A549 (cell line): Measurements from ENCODE around the gene KLHL2. TPM values are rescaled to one million over a fixed set of nuclear protein-coding genes. Genes with fewer than 3 reads are reported as not detected.

Experiments used
- ATAC-seq, 2 experiments: fragments of 200-7000 bp in 1 of 2; fragments of >200 bp in 1 of 2; cut with Nextera tagmentation in 1 of 2; cut with Tn5 transposase in 1 of 2; 3 replicates each; pipeline versions ENCODE4 v1.8.0 to v1.9.1; 2018 to 2020; ENCODE audit warnings: mild to moderate bottlenecking in 1 of 2, moderate library complexity in 1 of 2
- CTCF ChIA-PET: fragments of 300-600 bp; sonication (Branson Sonifier 250); formaldehyde crosslinking; extraction: SDS; loops from one replicate; lab custom pipeline; 2021; ENCODE audit warnings: antibody characterized with exemption, inconsistent platforms; lab: Yijun Ruan, JAX
- POLR2A ChIA-PET: fragments of 350-600 bp; formaldehyde crosslinking; extraction: SDS; loops from one replicate; lab custom pipeline; 2021; ENCODE audit warnings: antibody characterized with exemption, inconsistent platforms; lab: Yijun Ruan, JAX
- DNase-seq, 2 experiments: peaks; one replicate each; pipeline versions ENCODE4 v3.0.0 to v3.0.0-alpha.2; 2011 to 2016; ENCODE audit warnings: low read depth in 1 of 2, low spot score in 1 of 2
- FAIRE-seq: peaks from 2 replicates; lab custom pipeline; 2011; peaks lifted over from hg19 to GRCh38; lab: Jason Lieb, UNC
- H3K27ac ChIP-seq, 2 experiments: fragments of >200 bp; sonication (Bioruptor Twin); formaldehyde crosslinking; 3 replicates each; pipeline ENCODE4 v1.5.1; 2016 to 2017
- H3K4me1 ChIP-seq: fragments of >200 bp; sonication (Bioruptor Twin); formaldehyde crosslinking; 3 replicates; pipeline ENCODE4 v1.6.1; 2016
- H3K4me2 ChIP-seq: fragments of >200 bp; sonication (Bioruptor Twin); formaldehyde crosslinking; 3 replicates; pipeline ENCODE4 v1.6.1; 2016
- H3K4me3 ChIP-seq: fragments of >200 bp; sonication (Bioruptor Twin); formaldehyde crosslinking; 3 replicates; pipeline ENCODE4 v1.5.1; 2016
- H3K9me3 ChIP-seq: fragments of >200 bp; sonication (Bioruptor Twin); formaldehyde crosslinking; 3 replicates; pipeline ENCODE4 v1.6.1; 2016
- BHLHE40 ChIP-seq: IDR thresholded peaks from 2 replicates; pipeline ENCODE4 v1.6.1; 2012; ENCODE audit warnings: low read depth, low read length, inconsistent platforms
- CBX8 ChIP-seq: fragments of 200-600 bp; sonication (generic); IDR thresholded peaks from 2 replicates; pipeline ENCODE4 v1.6.1; 2016
- CHD2 ChIP-seq: fragments of 150-350 bp; IDR thresholded peaks from 2 replicates; pipeline ENCODE4 v1.6.1; 2014; ENCODE audit warnings: low read length; ENCODE audit not compliant: partially characterized antibody
- EHF ChIP-seq: fragments of 250-450 bp; sonication (Bioruptor Pico); IDR thresholded peaks from 2 replicates; pipeline ENCODE4 v1.5.0; 2020; ENCODE audit warnings: mild to moderate bottlenecking
- EHMT2 ChIP-seq: fragments of 200-600 bp; sonication (generic); IDR thresholded peaks from 2 replicates; pipeline ENCODE4 v1.6.1; 2016; ENCODE audit warnings: antibody characterized with exemption, low read depth, mild to moderate bottlenecking, moderate library complexity
- EP300 ChIP-seq, 2 experiments: fragments of >200 bp; sonication (Bioruptor Twin); formaldehyde crosslinking; IDR thresholded peaks; 2 replicates in 1 of 2; 3 replicates in 1 of 2; pipeline ENCODE4 v1.6.1; 2016 to 2017
- ESRRA ChIP-seq: fragments of 150-350 bp; IDR thresholded peaks from 2 replicates; pipeline ENCODE4 v1.6.1; 2014; ENCODE audit warnings: mild to moderate bottlenecking, low read length, borderline replicate concordance
- FOSB ChIP-seq: fragments of 250-450 bp; sonication (Bioruptor Pico); IDR thresholded peaks from 2 replicates; pipeline ENCODE4 v1.5.0; 2020; ENCODE audit warnings: mild to moderate bottlenecking, moderate library complexity
- FOXS1 ChIP-seq: fragments of 250-450 bp; sonication (Bioruptor Pico); IDR thresholded peaks from 2 replicates; pipeline ENCODE4 v1.5.0; 2020; ENCODE audit warnings: mild to moderate bottlenecking, moderate library complexity
- HDAC2 ChIP-seq: fragments of 200-600 bp; sonication (generic); IDR thresholded peaks from 2 replicates; pipeline ENCODE4 v1.6.1; 2016
- HOXA7 ChIP-seq: fragments of 250-450 bp; sonication (Bioruptor Pico); IDR thresholded peaks from 2 replicates; pipeline ENCODE4 v1.5.0; 2020; ENCODE audit warnings: mild to moderate bottlenecking, moderate library complexity
- HOXB5 ChIP-seq: fragments of 250-450 bp; sonication (Bioruptor Pico); IDR thresholded peaks from 2 replicates; pipeline ENCODE4 v1.5.0; 2020; ENCODE audit warnings: mild to moderate bottlenecking, moderate library complexity
- JUN ChIP-seq, 2 experiments: fragments of >200 bp; sonication (Bioruptor Twin); formaldehyde crosslinking; IDR thresholded peaks; 2 replicates in 1 of 2; 3 replicates in 1 of 2; pipeline ENCODE4 v1.6.1; 2016 to 2017
- JUNB ChIP-seq: fragments of >200 bp; sonication (Bioruptor Twin); formaldehyde crosslinking; IDR thresholded peaks from 2 replicates; pipeline ENCODE4 v1.6.1; 2016
- KDM5A ChIP-seq: fragments of 200-600 bp; sonication (generic); IDR thresholded peaks from 2 replicates; pipeline ENCODE4 v1.6.1; 2016; ENCODE audit warnings: antibody characterized with exemption, mild to moderate bottlenecking
- MAFK ChIP-seq: fragments of 450-650 bp; IDR thresholded peaks from 2 replicates; pipeline ENCODE4 v1.6.1; 2014; ENCODE audit not compliant: partially characterized antibody
- MAZ ChIP-seq: fragments of 150-350 bp; IDR thresholded peaks from 2 replicates; pipeline ENCODE4 v1.6.1; 2014; ENCODE audit warnings: antibody characterized with exemption, low read depth, low read length, borderline replicate concordance
- MYC ChIP-seq: IDR thresholded peaks from 2 replicates; pipeline ENCODE4 v1.6.1; 2012; ENCODE audit warnings: mild to moderate bottlenecking, inconsistent platforms, low read length, improper control_type of control experiment, borderline replicate concordance
- NPAS2 ChIP-seq: fragments of 250-450 bp; sonication (Bioruptor Pico); IDR thresholded peaks from 2 replicates; pipeline ENCODE4 v1.8.0; 2022; ENCODE audit warnings: mild to moderate bottlenecking, moderate library complexity, borderline replicate concordance
- POLR2A ChIP-seq: IDR thresholded peaks from 2 replicates; pipeline ENCODE4 v1.6.1; 2012; ENCODE audit warnings: mild to moderate bottlenecking, low read length
- RNF2 ChIP-seq: fragments of 200-600 bp; sonication (generic); IDR thresholded peaks from 2 replicates; pipeline ENCODE4 v1.6.1; 2016; ENCODE audit warnings: low read depth, mild to moderate bottlenecking, antibody characterized with exemption, moderate library complexity, borderline replicate concordance
- SMC3 ChIP-seq: fragments of >200 bp; sonication (Bioruptor Twin); formaldehyde crosslinking; IDR thresholded peaks from 3 replicates; pipeline ENCODE4 v1.6.1; 2018; ENCODE audit warnings: inconsistent platforms
- SREBF2 ChIP-seq: fragments of 450-650 bp; IDR thresholded peaks from 2 replicates; pipeline ENCODE4 v1.6.1; 2014; ENCODE audit warnings: mild to moderate bottlenecking, moderate library complexity
- TP53 ChIP-seq: fragments of 250-450 bp; sonication (Bioruptor Pico); IDR thresholded peaks from 2 replicates; pipeline ENCODE4 v1.5.0; 2021; ENCODE audit warnings: mild to moderate bottlenecking, moderate library complexity
- ZC3H11A ChIP-seq: fragments of 450-650 bp; IDR thresholded peaks from 2 replicates; pipeline ENCODE4 v1.6.1; 2014; ENCODE audit warnings: antibody characterized with exemption, mild to moderate bottlenecking
- ZNF302 ChIP-seq: fragments of 250-450 bp; sonication (Bioruptor Pico); IDR thresholded peaks from 2 replicates; pipeline ENCODE4 v1.9.0; 2021; ENCODE audit warnings: inconsistent platforms, mild to moderate bottlenecking, moderate library complexity
- WGBS: methylation state at CpG from one replicate; pipeline ENCODE4 v1.1.6; 2017; ENCODE audit errors: missing lambda C conversion rate; 5-methylcytosine and 5-hydroxymethylcytosine counted together
- polyA plus RNA-seq, 4 experiments: library from polyadenylated mRNA; depleted of rRNA in 3 of 4; stranded (reverse); fragments of >200 nt; fragmentation: RNase III in 1 of 4; extraction: RNeasy Plus Mini Kit Qiagen cat#74134 plus additional on column Dnase treatment in 1 of 4; gene quantifications; 2 replicates in 3 of 4; 3 replicates in 1 of 4; pipeline ENCODE4 v1.2.3, GENCODE V29; 2011 to 2017
- TF ChIP-seq, protein P1 (sequence below): IDR thresholded peaks from 2 replicates; pipeline ENCODE4 v1.6.1; 2012
- TF ChIP-seq, protein P2 (sequence below): fragments of 150-350 bp; IDR thresholded peaks from 2 replicates; pipeline ENCODE4 v1.6.1; 2014; ENCODE audit warnings: low read depth, mild to moderate bottlenecking, low read length
- TF ChIP-seq, protein P3 (sequence below): fragments of >200 bp; sonication (Bioruptor Twin); formaldehyde crosslinking; IDR thresholded peaks from 3 replicates; pipeline ENCODE4 v1.5.1; 2016
- TF ChIP-seq, protein P4 (sequence below): fragments of >200 bp; sonication (Bioruptor Twin); formaldehyde crosslinking; IDR thresholded peaks from 2 replicates; pipeline ENCODE4 v1.6.1; 2016

Gene KLHL2
- polyA plus RNA-seq, 2 of the 4 experiments (the other 2 are of a cell fraction) = 13.6 to 21.6 TPM

DNA sequence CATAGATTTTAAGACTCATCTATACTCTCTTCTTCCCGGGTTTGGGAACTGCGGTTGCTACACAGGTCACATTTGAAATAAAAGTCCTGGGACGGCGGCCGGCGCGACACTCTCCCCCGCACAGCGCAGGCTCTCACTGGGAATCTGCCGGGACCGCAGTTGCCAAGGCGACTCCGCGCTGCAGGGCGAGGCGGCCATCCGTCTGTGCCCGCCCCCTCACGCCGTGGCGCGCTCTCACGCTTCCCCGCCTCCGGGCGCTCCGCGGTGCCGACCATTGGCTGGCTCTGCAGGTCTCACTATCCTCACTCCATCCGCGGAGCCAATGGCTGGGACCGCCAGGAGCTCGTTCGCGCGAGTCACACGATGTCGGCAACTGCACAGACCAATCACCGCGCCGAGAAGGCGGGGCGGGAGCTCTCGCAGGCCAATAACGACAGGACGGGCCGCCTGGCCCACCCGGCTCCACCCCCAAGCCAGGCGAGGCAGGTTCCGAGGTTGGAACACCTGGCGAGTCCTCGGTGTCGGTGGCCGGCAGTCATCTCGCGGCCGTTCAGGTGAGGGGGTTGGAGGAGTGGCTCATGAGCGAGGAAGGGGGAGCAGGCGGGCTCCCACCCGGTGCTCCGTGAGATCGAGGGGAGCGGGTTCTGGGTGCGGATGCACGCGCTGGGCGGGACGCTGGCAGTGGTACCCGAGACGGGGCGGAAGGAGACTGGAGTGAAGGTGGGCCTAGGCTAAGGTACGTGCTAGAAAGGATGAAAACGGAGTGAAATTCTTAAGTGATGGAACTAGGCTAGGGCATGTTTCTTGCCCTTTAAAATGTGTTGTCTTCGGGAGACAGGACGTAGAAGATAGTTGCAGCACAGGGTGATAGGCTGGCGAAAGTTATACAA is 120.1 kb downstream of the KLHL2 start, which contains the start of gene MSMO1 (continued):
- TF ChIP-seq EHF (CRISPR knock-in tag) = no peak
- no peak for TF ChIP-seq NPAS2 (CRISPR knock-in tag)
- TF ChIP-seq KDM5A = no peak
- TF ChIP-seq JUN (IDR thresholded peaks at IDR 0.05) = peak; percentile 28 to 41; a peak in 1 of 5 replicates
- no peak for TF ChIP-seq EHMT2
- TF ChIP-seq ZNF302 (CRISPR knock-in tag) = no peak
- TF ChIP-seq, protein P1, sequence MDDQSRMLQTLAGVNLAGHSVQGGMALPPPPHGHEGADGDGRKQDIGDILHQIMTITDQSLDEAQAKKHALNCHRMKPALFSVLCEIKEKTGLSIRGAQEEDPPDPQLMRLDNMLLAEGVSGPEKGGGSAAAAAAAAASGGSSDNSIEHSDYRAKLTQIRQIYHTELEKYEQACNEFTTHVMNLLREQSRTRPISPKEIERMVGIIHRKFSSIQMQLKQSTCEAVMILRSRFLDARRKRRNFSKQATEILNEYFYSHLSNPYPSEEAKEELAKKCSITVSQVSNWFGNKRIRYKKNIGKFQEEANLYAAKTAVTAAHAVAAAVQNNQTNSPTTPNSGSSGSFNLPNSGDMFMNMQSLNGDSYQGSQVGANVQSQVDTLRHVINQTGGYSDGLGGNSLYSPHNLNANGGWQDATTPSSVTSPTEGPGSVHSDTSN = no peak; the same call in 1 of the 2 replicates

DNA sequence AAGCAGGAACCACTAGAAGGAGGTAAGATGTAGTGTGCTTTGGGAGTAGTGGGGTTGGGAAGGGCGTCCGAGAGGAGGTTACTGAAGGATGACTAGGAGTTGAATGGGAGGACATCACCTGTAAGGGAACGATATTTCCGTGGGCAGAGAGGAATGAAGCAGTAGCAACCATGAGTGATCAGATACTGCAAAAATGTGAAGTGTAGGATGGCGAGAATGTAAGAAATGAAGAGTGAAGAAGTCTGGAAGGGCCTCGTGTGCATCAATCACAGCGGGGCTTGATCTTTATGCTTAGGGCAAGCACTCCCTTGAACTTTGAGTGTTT is 120.7 kb downstream of the KLHL2 start:
- peak overlapping the region; percentile 72 for H3K4me3 ChIP-seq
- no peak for ATAC-seq
- 0% methylated on average over 7 of the region's 7 CpGs for WGBS
- H3K9me3 ChIP-seq = no peaks in the 10 kb centered on the region
- FAIRE-seq = no peak
- DNase-seq = peak in 1 of 2 experiments; percentile 11
- H3K4me1 ChIP-seq = peaks cover 22% of the 10 kb centered on the region; the same call in 2 of the 3 replicates
- CTCF ChIA-PET = no interaction called here
- peak overlapping the region; percentile 78 for H3K4me2 ChIP-seq
- peak overlapping the region; percentile 75 to 88 for H3K27ac ChIP-seq
- POLR2A ChIA-PET = no interaction called here
- TF ChIP-seq EHMT2 (no peak), FOXS1 (CRISPR knock-in tag) (no peak), POLR2A (no peak), SREBF2 (no peak), HOXB5 (CRISPR knock-in tag) (no peak), BHLHE40 (no peak), RNF2 (no peak), EP300 (IDR thresholded peaks at IDR 0.05) (no peak)
- TF ChIP-seq, protein P2, sequence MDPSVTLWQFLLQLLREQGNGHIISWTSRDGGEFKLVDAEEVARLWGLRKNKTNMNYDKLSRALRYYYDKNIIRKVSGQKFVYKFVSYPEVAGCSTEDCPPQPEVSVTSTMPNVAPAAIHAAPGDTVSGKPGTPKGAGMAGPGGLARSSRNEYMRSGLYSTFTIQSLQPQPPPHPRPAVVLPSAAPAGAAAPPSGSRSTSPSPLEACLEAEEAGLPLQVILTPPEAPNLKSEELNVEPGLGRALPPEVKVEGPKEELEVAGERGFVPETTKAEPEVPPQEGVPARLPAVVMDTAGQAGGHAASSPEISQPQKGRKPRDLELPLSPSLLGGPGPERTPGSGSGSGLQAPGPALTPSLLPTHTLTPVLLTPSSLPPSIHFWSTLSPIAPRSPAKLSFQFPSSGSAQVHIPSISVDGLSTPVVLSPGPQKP = no peak
- TF ChIP-seq, all 56 proteins: peak for 0

DNA sequence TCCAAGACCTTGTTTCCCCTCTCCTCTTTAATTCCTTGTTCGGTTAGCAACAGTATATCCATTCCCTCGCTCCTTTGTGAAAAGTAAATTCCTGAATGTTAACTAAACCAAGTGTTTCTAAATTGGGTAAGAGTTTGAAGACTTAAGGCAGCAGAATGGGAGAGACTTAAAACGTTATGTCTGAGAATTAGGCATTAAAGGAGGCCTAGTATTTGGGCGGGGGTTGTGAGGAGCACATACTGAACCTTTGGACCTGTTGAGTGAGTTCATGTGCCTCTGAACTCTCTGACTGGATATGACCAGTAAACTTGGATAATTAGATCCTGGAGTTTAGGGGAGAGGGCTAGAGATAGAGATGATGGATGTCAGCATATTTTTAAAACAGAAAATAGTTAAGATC is 121.3 kb downstream of the KLHL2 start:
- ATAC-seq = no peak
- POLR2A ChIA-PET = no interaction called here
- peak overlapping the region in 1 of 2 experiments; percentile 88; a peak in 3 of 6 replicates for H3K27ac ChIP-seq

DNA sequence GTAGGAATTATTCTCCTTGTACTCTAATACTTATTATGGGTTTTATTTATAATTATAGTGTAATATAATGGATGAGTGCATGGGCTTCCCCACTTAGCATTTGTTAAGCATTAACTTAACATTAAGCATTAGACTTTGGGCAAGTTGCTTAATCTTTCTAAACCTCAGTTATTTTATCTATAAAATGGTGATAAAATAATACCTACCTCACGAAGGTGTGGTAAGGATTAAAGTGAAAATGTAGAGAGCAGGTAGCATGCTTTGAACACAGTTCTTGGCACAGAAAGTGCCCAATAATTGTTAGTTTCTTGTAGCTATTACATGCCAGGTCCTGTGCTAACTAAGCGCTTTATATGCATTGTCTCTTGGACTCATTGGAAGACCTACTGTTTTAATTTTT is 122.7 kb downstream of the KLHL2 start:
- Histone ChIP-seq H3K27ac (no peak overlapping the region), H3K4me3 (no peak overlapping the region), H3K4me2 (peak overlapping the region; percentile 16; the same call in 1 of the 3 replicates), H3K9me3 (no peaks in the 10 kb centered on the region), H3K4me1 (peaks cover 22% of the 10 kb centered on the region; the same call in 2 of the 3 replicates)
- 84% methylated on average over 2 of the region's 2 CpGs for WGBS
- CTCF ChIA-PET = interaction anchor here (1.0 to 1.2 kb wide), 2 partner anchors 16 to 199 kb away, joined by 3 read pairs; no protein-coding TSS in a partner anchor
- POLR2A ChIA-PET = no interaction called here
- FAIRE-seq = no peak
- TF ChIP-seq, protein P1 = no peak
- TF ChIP-seq CBX8 = no peak
- no peak for TF ChIP-seq TP53
- no peak for TF ChIP-seq FOSB (CRISPR knock-in tag)
- TF ChIP-seq MYC = no peak
- TF ChIP-seq SMC3 = no peak
- no peak for TF ChIP-seq JUNB
- TF ChIP-seq ZC3H11A = no peak
- TF ChIP-seq, protein P3, sequence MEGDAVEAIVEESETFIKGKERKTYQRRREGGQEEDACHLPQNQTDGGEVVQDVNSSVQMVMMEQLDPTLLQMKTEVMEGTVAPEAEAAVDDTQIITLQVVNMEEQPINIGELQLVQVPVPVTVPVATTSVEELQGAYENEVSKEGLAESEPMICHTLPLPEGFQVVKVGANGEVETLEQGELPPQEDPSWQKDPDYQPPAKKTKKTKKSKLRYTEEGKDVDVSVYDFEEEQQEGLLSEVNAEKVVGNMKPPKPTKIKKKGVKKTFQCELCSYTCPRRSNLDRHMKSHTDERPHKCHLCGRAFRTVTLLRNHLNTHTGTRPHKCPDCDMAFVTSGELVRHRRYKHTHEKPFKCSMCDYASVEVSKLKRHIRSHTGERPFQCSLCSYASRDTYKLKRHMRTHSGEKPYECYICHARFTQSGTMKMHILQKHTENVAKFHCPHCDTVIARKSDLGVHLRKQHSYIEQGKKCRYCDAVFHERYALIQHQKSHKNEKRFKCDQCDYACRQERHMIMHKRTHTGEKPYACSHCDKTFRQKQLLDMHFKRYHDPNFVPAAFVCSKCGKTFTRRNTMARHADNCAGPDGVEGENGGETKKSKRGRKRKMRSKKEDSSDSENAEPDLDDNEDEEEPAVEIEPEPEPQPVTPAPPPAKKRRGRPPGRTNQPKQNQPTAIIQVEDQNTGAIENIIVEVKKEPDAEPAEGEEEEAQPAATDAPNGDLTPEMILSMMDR = no peak
- TF ChIP-seq MAFK = no peak
- TF ChIP-seq CHD2 = no peak
- TF ChIP-seq, protein P4, sequence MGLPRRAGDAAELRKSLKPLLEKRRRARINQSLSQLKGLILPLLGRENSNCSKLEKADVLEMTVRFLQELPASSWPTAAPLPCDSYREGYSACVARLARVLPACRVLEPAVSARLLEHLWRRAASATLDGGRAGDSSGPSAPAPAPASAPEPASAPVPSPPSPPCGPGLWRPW = no peak
- ATAC-seq = no peak
- no peak for DNase-seq

More for the DNA sequence above, 121.3 kb downstream of the KLHL2 start:
- Histone ChIP-seq H3K4me3 (peak overlapping the region; percentile 72), H3K4me1 (peaks cover 22% of the 10 kb centered on the region; the same call in 2 of the 3 replicates), H3K4me2 (peak overlapping the region; percentile 78), H3K9me3 (no peaks in the 10 kb centered on the region)
- 31% methylated on average over 4 of the region's 4 CpGs for WGBS
- CTCF ChIA-PET = no interaction called here
- FAIRE-seq (no peak), DNase-seq (no peak)
- TF ChIP-seq HDAC2 (no peak), ESRRA (no peak), HOXA7 (CRISPR knock-in tag) (no peak), MAZ (no peak)
